Lower leg skin (tissue), 3 donors: ENCODE results near the gene CHP2.
"Not testable (repeated sequence)": the region's sequence is repeated elsewhere in the genome, so short reads cannot be mapped to it uniquely, and the experiment has no call there.

Source experiments
- CTCF ChIP-seq, 3 donors: fragments of 450-650 bp; IDR thresholded peaks; one replicate each; pipeline ENCODE4 v1.5.1; 2016; ENCODE audit warnings: antibody characterized with exemption in 3 of 3, mild to moderate bottlenecking in 3 of 3, moderate library complexity in 2 of 3
- POLR2A ChIP-seq, 2 donors: fragments of 450-650 bp; IDR thresholded peaks; one replicate each; pipeline ENCODE4 v1.6.1; 2016 to 2017; ENCODE audit warnings: antibody characterized with exemption in 2 of 2, mild to moderate bottlenecking in 1 of 2, moderate library complexity in 1 of 2

DNA sequence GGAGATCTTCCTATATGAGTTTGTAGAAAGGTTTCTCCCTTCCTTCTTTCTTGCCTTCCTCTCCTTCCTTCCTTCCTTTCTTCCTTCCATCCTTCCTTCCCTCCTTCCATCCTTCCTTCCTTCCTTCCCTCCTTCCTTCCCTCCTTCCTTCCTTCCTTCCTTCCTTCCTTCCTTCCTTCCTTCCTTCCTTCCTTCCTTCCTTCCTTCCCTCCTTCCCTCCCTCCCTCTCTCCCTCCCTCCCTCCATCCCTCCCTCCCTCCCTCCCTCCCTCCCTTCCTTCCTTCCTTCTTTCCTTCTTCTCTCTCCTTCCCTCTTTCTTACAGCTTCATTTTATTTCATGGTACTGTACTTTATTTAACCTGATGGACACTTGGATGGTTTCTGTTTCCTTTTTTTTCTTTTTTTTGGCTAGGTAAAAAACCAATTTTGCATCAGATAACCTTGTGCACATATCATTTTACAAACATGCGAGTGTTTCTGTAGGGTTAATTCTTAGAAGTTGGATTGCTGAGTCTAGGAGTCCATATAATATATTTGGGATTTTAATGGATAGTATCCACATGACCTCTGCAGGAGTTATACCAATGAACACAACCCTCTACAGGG is 17.3 kb upstream of the CHP2 start:
- not testable (repeated sequence) for TF ChIP-seq CTCF, POLR2A (IDR thresholded peaks at IDR 0.05)
